Kidney (tissue), 14 donors: ENCODE data around the gene PSAPL1. TPM values are rescaled to one million over a fixed set of nuclear protein-coding genes. Genes with fewer than 3 reads are reported as not detected.
A peak's percentile ranks its signal among the peaks of the same experiment; 100 is the strongest.

Experiments
- DNase-seq, 5 donors: peaks; one replicate each; pipeline ENCODE4 v3.0.0-alpha.2; 2013 to 2020
- FAIRE-seq: peaks from 2 replicates; lab custom pipeline; 2012; peaks lifted over from hg19 to GRCh38; lab: Jason Lieb, UNC
- H3K27ac ChIP-seq, 2 donors: one replicate each; pipeline ENCODE4 v1.7.0; 2013; ENCODE audit warnings: low read depth in 2 of 2, low read length in 2 of 2, inconsistent platforms in 1 of 2
- H3K27me3 ChIP-seq: one replicate; pipeline ENCODE4 v1.7.1; 2013; ENCODE audit warnings: low read length, inconsistent platforms; ENCODE audit not compliant: control insufficient read depth, insufficient read depth
- H3K36me3 ChIP-seq, 3 donors: one replicate each; pipeline versions ENCODE4 v1.7.0 to v1.7.1; 2013; ENCODE audit warnings: low read length in 3 of 3, control low read depth in 1 of 3, inconsistent platforms in 1 of 3; ENCODE audit not compliant: insufficient read depth in 3 of 3, control insufficient read depth in 2 of 3
- H3K4me1 ChIP-seq, 3 donors: one replicate each; pipeline versions ENCODE4 v1.7.0 to v1.7.1; 2013; ENCODE audit warnings: low read length in 3 of 3, inconsistent platforms in 1 of 3, low read depth in 1 of 3; ENCODE audit not compliant: control insufficient read depth in 2 of 3, insufficient read depth in 2 of 3
- H3K4me3 ChIP-seq, 3 donors: one replicate each; pipeline versions ENCODE4 v1.7.0 to v1.8.1; 2013; ENCODE audit warnings: low read length in 3 of 3, control low read depth in 1 of 3, inconsistent platforms in 1 of 3
- H3K9ac ChIP-seq, 3 donors: one replicate each; pipeline versions ENCODE4 v1.7.0 to v1.7.1; 2013; ENCODE audit warnings: low read length in 3 of 3, control low read depth in 1 of 3, inconsistent platforms in 1 of 3
- H3K9me3 ChIP-seq, 3 donors: one replicate each; pipeline versions ENCODE4 v1.7.0 to v1.7.1; 2013; ENCODE audit warnings: low read length in 3 of 3, control low read depth in 1 of 3, inconsistent platforms in 1 of 3; ENCODE audit not compliant: control insufficient read depth in 2 of 3, insufficient read depth in 1 of 3
- CTCF ChIP-seq: IDR thresholded peaks from 3 replicates; pipeline ENCODE4 v1.5.1; 2012; ENCODE audit warnings: mild to moderate bottlenecking, moderate library complexity, borderline replicate concordance; ENCODE audit not compliant: insufficient read depth; ENCODE audit errors: extremely low read depth
- intact Hi-C: fragments of 100-400 bp; cut with DNase I; formaldehyde crosslinking; loops from one replicate; pipeline ENCODE4 v1.11.1; 2022
- polyA plus RNA-seq: library from polyadenylated mRNA; stranded (reverse); fragments of 350-450 nt; fragmentation: Illumina TruSeq; extraction: RNeasy Lipid Tissue Mini Kit (QIAGEN cat#74804); gene quantifications from one replicate; pipeline ENCODE4 v1.2.3, GENCODE V29; 2014; ENCODE audit warnings: low read depth, low replicate concordance; ENCODE audit not compliant: insufficient read depth
- total RNA-seq: library from RNA; stranded (reverse); fragmentation: NEBNext Ultra II Directional; extraction: Animal tissue kit (Norgen Biotek cat#: 25700); gene quantifications from one replicate; pipeline ENCODE4 v1.2.1, GENCODE V29; 2021
- donor health status: control.
- donor health status: control.
- donor health status: control.
- donor health status: control.
- donor health status: control.
- donor health status: DM: yes; HTN: yes; CAD: no.
- donor health status: Normal renal cell carcinoma (clear cell type).

Gene PSAPL1
- total and polyA plus RNA-seq, 2 donors from 2014 or later = not detected

GRCh38 chr4:7422151-7422897, 12.4 kb downstream of the PSAPL1 start:
- Histone ChIP-seq H3K4me3 (no peak overlapping the region), H3K27ac (no peak overlapping the region), H3K9ac (no peak overlapping the region), H3K36me3 (no peaks in the 10 kb centered on the region), H3K9me3 (peaks cover 0 to 9% (median 0%) of the 10 kb centered on the region in 3 donors), H3K27me3 (no peaks in the 10 kb centered on the region), H3K4me1 (no peaks in the 10 kb centered on the region)
- intact Hi-C loops = no loop called here
- TF ChIP-seq CTCF = no peak
- FAIRE-seq = no peak
- peak in 3 of 5 donors; percentile 7 to 52 (median 22) for DNase-seq

- Histone ChIP-seq H3K36me3 (no peaks in the 10 kb centered on the region), H3K4me3 (no peak overlapping the region), H3K9me3 (peaks cover 0 to 9% (median 0%) of the 10 kb centered on the region in 3 donors), H3K4me1 (no peaks in the 10 kb centered on the region), H3K27me3 (no peaks in the 10 kb centered on the region), H3K9ac (no peak overlapping the region), H3K27ac (no peak overlapping the region)
- DNase-seq (peak in 2 of 5 donors; percentile 3 to 28), FAIRE-seq (no peak)
- no peak for TF ChIP-seq CTCF
- intact Hi-C loops = no loop called here
These were observed 13.2 kb downstream of the PSAPL1 start for GRCh38 chr4:7421356-7422150.

- H3K4me3 ChIP-seq = no peak overlapping the region
- TF ChIP-seq CTCF = no peak
- DNase-seq = peak in 1 of 5 donors; percentile 23
- H3K27me3 ChIP-seq = no peaks in the 10 kb centered on the region
- no peak for FAIRE-seq
- no peak overlapping the region for H3K27ac ChIP-seq
- intact Hi-C loops = no loop called here
- H3K36me3 ChIP-seq = no peaks in the 10 kb centered on the region
- H3K9ac ChIP-seq = no peak overlapping the region
- peaks cover 0 to 9% (median 1%) of the 10 kb centered on the region in 3 donors for H3K9me3 ChIP-seq
- no peaks in the 10 kb centered on the region for H3K4me1 ChIP-seq
These were observed 14.1 kb downstream of the PSAPL1 start for GRCh38 chr4:7420661-7421040.
